GM12872 (cell line): Measurements from ENCODE around the gene MNT.

ENCODE experiments used
- TF ChIP-seq, protein P1 (sequence below): IDR thresholded peaks from 3 replicates; pipeline ENCODE4 v1.5.1; 2011; ENCODE audit warnings: low read depth, mild to moderate bottlenecking, low read length, moderate library complexity; ENCODE audit not compliant: insufficient read depth

Gene MNT

DNA sequence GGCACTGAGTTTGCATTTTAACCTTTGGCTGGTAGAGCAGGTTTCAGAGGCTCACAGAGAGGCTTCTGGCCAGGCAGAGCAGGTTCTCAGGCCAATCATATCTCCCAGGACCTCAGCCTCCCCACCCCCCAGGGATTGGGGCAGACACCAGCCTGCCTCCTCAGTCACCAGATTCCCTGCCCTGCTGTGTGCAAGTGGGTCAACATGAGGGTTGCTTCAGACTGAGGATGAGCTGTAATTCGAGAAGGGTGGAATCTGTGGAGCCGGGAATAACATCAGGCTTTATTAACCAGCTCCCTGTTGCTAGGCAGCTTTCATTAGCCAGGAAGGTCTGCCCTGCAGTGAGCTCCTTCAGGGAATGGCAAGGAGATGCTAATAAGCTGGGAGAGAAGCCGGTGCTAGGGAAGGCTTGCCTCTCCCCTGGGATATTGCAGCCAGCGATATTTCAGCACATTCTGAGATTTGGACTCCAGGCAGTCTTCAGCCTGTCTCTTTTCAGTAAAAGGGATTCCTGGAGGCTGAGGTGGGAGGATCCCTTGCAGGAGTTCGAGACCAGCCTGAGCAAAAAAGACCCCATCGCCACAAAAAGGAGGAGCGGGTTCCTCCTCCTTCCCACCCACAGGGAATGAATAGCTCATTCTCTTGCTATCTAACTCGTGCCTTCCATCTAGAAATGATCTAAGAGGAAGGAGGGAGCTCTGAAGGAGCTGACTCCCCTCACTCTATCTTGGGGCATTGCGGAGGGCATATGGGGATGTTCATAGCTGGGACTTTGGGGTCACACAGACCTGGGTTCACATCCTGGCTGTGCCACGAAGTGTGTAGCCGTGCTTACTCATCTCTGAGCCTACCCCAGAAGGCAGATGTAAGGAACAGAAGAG lies 52.8 kb downstream of the MNT start:
- TF ChIP-seq, protein P1, sequence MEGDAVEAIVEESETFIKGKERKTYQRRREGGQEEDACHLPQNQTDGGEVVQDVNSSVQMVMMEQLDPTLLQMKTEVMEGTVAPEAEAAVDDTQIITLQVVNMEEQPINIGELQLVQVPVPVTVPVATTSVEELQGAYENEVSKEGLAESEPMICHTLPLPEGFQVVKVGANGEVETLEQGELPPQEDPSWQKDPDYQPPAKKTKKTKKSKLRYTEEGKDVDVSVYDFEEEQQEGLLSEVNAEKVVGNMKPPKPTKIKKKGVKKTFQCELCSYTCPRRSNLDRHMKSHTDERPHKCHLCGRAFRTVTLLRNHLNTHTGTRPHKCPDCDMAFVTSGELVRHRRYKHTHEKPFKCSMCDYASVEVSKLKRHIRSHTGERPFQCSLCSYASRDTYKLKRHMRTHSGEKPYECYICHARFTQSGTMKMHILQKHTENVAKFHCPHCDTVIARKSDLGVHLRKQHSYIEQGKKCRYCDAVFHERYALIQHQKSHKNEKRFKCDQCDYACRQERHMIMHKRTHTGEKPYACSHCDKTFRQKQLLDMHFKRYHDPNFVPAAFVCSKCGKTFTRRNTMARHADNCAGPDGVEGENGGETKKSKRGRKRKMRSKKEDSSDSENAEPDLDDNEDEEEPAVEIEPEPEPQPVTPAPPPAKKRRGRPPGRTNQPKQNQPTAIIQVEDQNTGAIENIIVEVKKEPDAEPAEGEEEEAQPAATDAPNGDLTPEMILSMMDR, result no peak

DNA sequence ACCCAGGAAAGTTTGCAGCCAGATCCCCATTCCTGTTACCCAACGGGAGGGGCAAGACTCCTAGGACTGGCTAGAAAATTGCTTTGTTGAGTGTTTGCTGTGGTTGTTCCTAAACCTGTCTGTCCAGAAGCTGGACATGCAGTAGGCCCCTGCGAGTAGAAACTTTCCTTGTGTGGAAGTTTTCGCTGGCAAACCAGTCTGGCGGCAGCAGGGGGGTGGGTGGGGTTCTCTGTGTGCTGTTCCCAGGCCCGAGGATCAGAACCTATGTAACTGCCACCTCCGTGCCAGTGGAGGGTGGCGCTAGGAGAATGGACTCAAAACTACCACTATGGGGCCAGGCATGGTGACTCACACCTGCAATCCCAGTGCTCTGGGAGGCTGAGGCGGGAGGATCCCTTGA lies 54.4 kb downstream of the MNT start:
- TF ChIP-seq, protein P1, result no peak

DNA sequence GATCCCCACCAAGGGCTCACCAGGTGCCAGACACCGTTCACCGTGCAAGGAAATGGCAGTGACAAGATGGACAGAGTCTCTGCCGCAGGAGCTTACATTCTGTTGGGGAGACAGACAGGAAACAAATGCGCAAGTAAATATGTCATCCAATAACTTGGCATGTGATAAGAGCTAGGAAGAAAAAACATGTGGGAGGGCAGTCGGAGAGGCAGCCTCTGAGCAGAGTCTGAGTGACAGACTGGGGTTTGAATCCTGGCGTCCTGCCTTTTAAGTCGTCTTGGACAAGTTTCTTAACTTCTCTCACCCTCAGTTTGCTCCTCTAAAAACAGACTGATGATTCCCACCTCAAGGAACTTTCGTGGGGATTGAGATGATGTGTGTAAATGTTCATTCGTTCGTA lies 56.3 kb downstream of the MNT start:
- TF ChIP-seq, protein P1, result no peak

DNA sequence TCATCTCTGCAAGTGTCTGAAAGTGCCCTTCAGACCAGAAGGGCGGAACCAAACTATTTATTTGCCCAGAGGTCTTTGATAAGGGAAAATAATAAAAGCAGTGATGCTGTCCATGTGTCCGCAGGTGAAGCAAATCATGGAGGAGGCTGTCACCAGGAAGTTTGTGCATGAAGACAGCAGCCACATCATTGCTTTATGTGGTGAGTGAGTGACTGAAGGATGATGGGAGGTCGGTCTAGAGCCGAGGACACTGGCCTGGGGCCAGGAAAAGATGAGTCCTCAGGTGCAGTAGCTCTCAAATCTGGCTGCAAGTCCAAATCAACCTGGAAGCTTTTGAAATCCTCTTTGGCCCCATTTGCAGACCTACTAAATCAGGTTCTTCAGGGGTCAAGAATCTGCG lies 57.4 kb downstream of the MNT start:
- TF ChIP-seq, protein P1, result no peak

DNA sequence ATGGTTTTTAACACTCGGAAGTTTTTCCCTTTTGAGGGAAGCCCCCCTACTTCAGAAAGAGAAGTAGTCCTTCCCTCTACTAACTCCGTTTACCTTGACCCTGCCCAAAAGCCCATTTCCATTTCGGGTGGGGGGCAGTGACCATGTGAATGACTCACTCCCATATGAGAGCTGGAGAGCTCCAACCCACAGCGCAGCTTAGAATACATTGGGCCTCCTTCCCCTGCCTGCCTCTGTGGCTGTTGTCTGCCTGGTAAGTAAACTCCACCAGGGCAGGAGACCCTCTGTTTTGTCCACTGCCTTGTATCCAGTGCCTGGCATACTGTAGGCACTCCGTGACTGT lies 62.6 kb downstream of the MNT start:
- TF ChIP-seq, protein P1, result no peak

DNA sequence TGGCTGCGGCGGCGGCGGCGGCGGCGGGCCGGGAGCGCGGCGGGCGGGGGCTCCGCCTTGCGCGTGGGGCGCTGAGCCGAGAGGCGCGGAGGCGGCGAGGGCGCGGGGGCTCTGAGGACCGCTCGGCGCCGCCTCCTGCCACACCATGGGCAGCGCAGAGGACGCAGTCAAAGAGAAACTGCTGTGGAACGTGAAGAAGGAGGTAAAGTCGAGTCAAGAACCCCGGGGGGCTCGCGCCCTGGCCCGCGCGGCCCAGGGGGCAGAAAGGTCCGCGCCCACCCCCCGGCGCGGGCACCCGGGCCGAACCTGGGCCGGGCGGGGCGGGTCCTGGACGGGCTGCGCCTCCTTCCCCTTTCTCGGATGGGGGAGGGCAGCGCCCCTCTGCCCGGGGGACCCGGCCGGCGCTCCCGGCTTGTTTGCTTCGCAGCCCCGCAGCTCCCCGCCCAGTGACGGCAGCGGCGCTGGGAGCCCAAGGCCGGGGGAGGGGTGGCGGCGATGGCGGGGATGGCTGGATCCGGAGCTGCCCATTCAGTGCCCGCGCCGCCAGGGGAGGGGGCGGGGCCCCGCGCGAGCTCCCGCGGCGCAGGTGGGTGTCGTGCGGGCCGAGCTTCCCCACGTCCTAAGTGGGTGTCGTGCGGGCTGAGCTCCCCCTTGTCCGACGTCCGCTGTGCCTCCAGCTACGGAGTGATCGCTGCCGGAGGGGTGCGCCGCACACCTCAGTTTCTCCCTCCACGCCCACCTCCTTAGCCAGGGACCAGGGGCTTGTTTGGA lies 63.1 kb downstream of the MNT start:
- TF ChIP-seq, protein P1, result no peak

DNA sequence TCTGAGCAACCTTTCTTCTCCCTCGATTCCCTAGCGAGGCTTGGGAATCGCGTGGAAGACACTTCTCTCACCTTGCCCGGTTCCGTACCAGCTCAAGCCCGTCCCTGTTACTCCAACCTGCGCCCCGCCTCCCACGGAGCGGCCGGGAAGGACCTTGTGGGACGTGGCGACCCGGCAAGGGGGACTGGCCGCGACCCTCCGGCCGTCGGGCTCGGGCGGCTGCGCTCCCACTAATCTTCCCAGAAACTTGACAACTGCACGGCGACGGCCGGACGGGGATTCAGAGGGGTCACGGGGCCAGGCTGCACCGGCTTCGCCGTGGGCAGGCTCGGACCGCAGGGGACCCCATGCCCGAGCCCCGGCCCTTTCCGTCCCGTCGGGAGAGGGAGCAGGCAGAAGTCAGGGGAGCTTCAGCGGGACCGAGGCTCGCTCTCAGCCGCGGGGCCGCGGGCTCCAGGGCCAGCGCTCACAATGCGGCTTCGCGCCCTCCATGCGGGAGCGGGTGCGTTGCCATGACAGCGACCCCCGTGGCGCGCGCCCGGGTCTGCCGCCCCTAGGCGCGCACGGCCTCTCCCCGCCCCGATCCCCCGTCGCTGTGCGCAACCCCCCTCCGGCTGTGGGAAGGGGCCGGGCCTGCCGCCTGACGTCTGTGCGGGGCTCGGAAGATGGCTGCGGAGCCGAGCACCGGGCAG lies 63.9 kb downstream of the MNT start, which contains the start of gene SGSM2:
SGSM2 (plus strand) TSS at position 650 of the 692 bp plus-strand sequence. CDS start 188 bp downstream, outside the sequence.
- TF ChIP-seq, protein P1, result no peak
